ENCODE results near the gene COG5. TPM values are rescaled to one million over a fixed set of nuclear protein-coding genes. Genes with fewer than 3 reads are reported as not detected.
A peak's percentile ranks its signal among the peaks of the same experiment; 100 is the strongest.

The COG5 gene
- total and polyA plus RNA-seq, 9 of the 15 experiments (the other 6 are each of a cell fraction or from before 2014, with no cell fraction given), result 15.3 to 75.1 (median 56.4) TPM

- TF ChIP-seq CEBPG (CRISPR knock-in tag; IDR thresholded peaks at IDR 0.05) (no peak), CEBPG (tag; conservative IDR thresholded peaks at IDR 0.05 in 1 of 2, IDR thresholded peaks at IDR 0.05 in 1 of 2) (no peak), TOE1 (IDR thresholded peaks at IDR 0.05; ENCODE audit: borderline replicate concordance) (no peak), TOE1 (CRISPR knock-in tag; IDR thresholded peaks at IDR 0.05; ENCODE audit: borderline replicate concordance, low read depth) (no peak), MTF1 (CRISPR knock-in tag; IDR thresholded peaks at IDR 0.05; ENCODE audit: borderline replicate concordance) (no peak), RBM22 (IDR thresholded peaks at IDR 0.05; ENCODE audit: low read depth, low read length, poor library complexity, severe bottlenecking) (no peak), ZNF518B (CRISPR knock-in tag; IDR thresholded peaks at IDR 0.05) (no peak), RBBP5 (IDR thresholded peaks at IDR 0.05; ENCODE audit: borderline replicate concordance, insufficient read depth, low read length, poor library complexity, severe bottlenecking) (no peak), STAT5A (IDR thresholded peaks at IDR 0.05; ENCODE audit: borderline replicate concordance, low read length) (no peak), BRD4 (IDR thresholded peaks at IDR 0.05) (no peak), FOXJ3 (CRISPR knock-in tag; IDR thresholded peaks at IDR 0.05) (no peak), NCOA2 (IDR thresholded peaks at IDR 0.05; ENCODE audit: partially characterized antibody in 2 of 2) (no peak), ZNF165 (CRISPR knock-in tag; IDR thresholded peaks at IDR 0.05; ENCODE audit: borderline replicate concordance) (0 out of 2 replicates have a peak, but pooled peaks have one; percentile 44), ARNT (IDR thresholded peaks at IDR 0.05) (no peak), EGR1 (conservative IDR thresholded peaks at IDR 0.05) (no peak), SMAD4 (CRISPR knock-in tag; conservative IDR thresholded peaks at IDR 0.05) (0 out of 2 replicates have a peak, but pooled peaks have one; percentile 12), MYNN (IDR thresholded peaks at IDR 0.05) (0 out of 2 replicates have a peak, but pooled peaks have one; percentile 27), MYNN (CRISPR knock-in tag; IDR thresholded peaks at IDR 0.05) (no peak), NR1H2 (CRISPR knock-in tag; IDR thresholded peaks at IDR 0.05) (no peak), ZBTB17 (CRISPR knock-in tag; IDR thresholded peaks at IDR 0.05) (no peak), HMGXB4 (CRISPR knock-in tag; IDR thresholded peaks at IDR 0.05) (no peak), ZNF282 (CRISPR knock-in tag; IDR thresholded peaks at IDR 0.05) (no peak), BCOR (IDR thresholded peaks at IDR 0.05) (no peak), SIN3A (IDR thresholded peaks at IDR 0.05; ENCODE audit: borderline replicate concordance in 2 of 2, control insufficient read depth in 1 of 2, low read depth in 2 of 2, low read length in 2 of 2) (no peak), NFE2 (IDR thresholded peaks at IDR 0.05; ENCODE audit: low read depth) (no peak)
Observed at GRCh38 chr7:107201795-107202450, 361.8 kb downstream of the COG5 start (continued).
